ENCODE measurements around the gene ARHGAP26.

The ARHGAP26 gene

DNA sequence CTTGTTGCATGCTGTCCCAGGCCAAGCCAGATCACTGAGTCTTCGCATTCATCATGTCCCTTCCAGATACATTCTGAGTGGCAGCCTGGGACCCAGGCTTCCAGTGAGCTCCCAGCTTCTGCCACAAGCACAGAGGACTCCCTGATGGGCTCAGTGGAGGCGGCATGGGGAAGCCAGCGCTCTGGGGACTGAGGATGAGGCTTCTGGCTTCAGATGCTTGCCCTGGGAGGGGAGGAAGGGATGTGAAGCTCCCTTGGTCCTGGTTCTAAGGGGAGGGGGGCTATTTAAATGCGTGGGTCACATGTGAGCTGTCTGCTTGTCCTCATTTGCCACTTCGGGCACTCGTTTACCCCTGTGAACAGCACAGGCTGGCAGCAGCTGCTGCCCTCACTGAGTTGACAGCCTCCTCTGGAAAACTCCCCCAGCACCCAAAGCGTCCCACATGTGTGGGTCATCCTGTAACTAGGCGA, 459.3 kb downstream of the ARHGAP26 start:
- H3K9me3 ChIP-seq = no peaks in the 10 kb centered on the region
- DNase-seq (ENCODE audit: low spot score in 2 of 2) = no peak
- in situ Hi-C loops (cut with MboI; ENCODE audit: low sequenced_read_pairs) = no loop called here
- H3K27me3 ChIP-seq (ENCODE audit: low read depth) = no peaks in the 10 kb centered on the region
- H3K36me3 ChIP-seq (replicated peaks) = no peaks in the 10 kb centered on the region
- no peak overlapping the region for H3K4me3 ChIP-seq
- no peaks in the 10 kb centered on the region for H3K4me1 ChIP-seq

DNA sequence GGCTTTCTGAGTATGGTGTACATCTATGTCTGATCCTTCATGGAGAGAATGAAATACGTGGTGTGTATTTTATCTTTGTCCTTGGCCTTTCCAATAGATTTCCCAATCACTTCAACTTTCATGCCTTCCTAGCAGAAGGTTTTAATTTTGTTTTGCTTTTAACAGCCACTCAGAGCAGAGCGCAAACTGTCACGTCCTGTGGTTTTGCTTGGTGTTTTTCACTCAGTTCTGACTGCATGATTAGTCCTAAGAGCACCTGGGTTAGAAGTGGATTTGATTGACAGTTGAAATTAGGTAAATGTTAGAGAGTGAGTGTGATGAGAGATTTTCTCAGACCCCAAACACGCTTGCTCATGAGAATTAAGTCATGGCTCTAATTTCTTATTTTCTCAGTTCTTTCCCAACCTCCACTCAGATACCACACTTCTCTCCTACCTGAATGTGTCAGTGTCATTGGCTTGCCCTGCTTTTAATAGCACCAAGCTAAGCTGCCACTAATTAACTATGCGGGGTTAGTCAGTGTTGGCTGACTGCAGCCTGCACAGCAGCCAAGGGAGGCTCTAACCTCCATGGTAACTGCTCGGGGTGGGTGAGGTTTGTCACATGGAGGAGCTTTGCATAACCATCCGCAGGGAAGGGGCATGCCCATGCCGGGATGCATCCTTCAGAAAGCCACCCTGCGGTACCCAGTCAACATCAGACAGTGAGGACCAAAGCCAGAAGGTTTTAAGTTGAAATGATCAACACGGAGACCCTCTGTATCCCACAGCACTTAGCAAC, 459.9 kb downstream of the ARHGAP26 start:
- in situ Hi-C loops (cut with MboI; ENCODE audit: low sequenced_read_pairs) = no loop called here
- Histone ChIP-seq H3K27me3 (ENCODE audit: low read depth) (no peaks in the 10 kb centered on the region), H3K4me3 (no peak overlapping the region), H3K4me1 (no peaks in the 10 kb centered on the region), H3K9me3 (no peaks in the 10 kb centered on the region), H3K36me3 (replicated peaks) (no peaks in the 10 kb centered on the region)
- no peak for DNase-seq (ENCODE audit: low spot score in 2 of 2)

DNA sequence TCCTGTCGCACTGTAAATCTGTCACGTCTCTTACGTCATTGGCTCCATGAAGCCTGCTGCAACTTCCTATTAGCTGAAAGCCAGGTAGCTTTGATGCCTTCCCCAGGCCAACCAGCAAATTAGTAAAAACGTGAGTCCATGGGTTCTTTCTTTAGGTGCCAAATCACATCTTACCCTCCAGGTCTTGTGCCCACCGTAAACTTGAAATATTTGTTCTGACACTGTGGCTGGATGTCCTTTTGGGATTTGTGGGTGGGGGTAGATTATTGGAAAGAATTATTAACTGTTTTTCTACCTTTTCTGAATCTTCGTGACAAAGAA, 460.5 kb downstream of the ARHGAP26 start:
- H3K27me3 ChIP-seq (ENCODE audit: low read depth) = no peaks in the 10 kb centered on the region
- in situ Hi-C loops (cut with MboI; ENCODE audit: low sequenced_read_pairs) = no loop called here
- H3K4me1 ChIP-seq = no peaks in the 10 kb centered on the region
- no peaks in the 10 kb centered on the region for H3K9me3 ChIP-seq
- no peak for DNase-seq (ENCODE audit: low spot score in 2 of 2)
- no peaks in the 10 kb centered on the region for H3K36me3 ChIP-seq (replicated peaks)
- no peak overlapping the region for H3K4me3 ChIP-seq

GRCh38 chr5:143231416-143231815, 461.2 kb downstream of the ARHGAP26 start:
- Histone ChIP-seq H3K9me3 (no peaks in the 10 kb centered on the region), H3K4me1 (no peaks in the 10 kb centered on the region), H3K27me3 (ENCODE audit: low read depth) (no peaks in the 10 kb centered on the region), H3K36me3 (replicated peaks) (no peaks in the 10 kb centered on the region), H3K4me3 (no peak overlapping the region)
- DNase-seq (ENCODE audit: low spot score in 2 of 2) = no peak
- in situ Hi-C loops (cut with MboI; ENCODE audit: low sequenced_read_pairs) = no loop called here

DNA sequence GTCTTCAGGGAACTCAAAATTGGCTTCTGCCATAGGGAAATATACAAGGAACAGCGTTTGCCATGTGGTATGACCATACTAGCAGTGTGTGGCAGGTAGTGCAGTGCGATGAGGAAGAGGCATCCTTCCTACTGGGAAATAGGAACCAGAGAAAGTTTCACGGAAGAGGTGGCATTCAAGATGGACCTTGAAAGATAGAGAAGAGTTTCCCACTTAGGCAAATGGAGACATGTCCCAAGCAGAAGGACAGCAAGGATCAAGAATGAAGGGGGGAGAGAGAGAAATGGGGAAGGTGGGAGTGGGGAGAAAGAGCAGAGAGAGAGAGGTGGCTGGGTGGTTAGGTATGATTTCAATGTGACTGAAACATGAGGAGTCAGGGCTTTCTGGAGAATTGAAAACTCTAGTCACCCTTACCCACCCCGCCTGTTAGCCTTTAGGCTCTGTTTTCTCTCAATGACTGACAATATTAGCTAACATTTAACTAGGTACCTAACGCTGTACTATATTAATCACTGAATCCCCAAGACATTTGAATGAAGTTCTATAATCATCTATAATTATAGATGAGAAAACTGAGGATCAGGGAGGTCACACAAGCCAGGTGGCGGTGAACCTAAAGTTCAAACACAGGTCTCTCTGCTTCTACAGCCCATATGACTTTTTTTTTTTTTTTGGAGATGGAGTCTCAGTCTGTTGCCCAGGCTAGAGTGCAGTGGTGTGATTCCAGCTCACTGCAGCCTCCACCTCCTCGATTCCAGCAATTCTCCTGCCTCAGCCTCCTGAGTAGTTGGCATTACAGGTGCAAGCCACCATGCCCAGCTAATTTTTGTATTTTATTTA, 462.0 kb downstream of the ARHGAP26 start:
- Histone ChIP-seq H3K27me3 (ENCODE audit: low read depth) (no peaks in the 10 kb centered on the region), H3K9me3 (no peaks in the 10 kb centered on the region), H3K36me3 (replicated peaks) (no peaks in the 10 kb centered on the region), H3K4me3 (no peak overlapping the region), H3K4me1 (no peaks in the 10 kb centered on the region)
- in situ Hi-C loops (cut with MboI; ENCODE audit: low sequenced_read_pairs) = no loop called here
- no peak for DNase-seq (ENCODE audit: low spot score in 2 of 2)

- Histone ChIP-seq H3K27me3 (ENCODE audit: low read depth) (no peaks in the 10 kb centered on the region), H3K4me3 (no peak overlapping the region), H3K4me1 (no peaks in the 10 kb centered on the region), H3K9me3 (no peaks in the 10 kb centered on the region), H3K36me3 (replicated peaks) (no peaks in the 10 kb centered on the region)
- in situ Hi-C loops (cut with MboI; ENCODE audit: low sequenced_read_pairs) = no loop called here
- no peak for DNase-seq (ENCODE audit: low spot score in 2 of 2)
Measured at GRCh38 chr5:143233031-143233430, 462.9 kb downstream of the ARHGAP26 start.

GRCh38 chr5:143234162-143234842, 464.1 kb downstream of the ARHGAP26 start:
- Histone ChIP-seq H3K4me3 (no peak overlapping the region), H3K36me3 (replicated peaks) (no peaks in the 10 kb centered on the region), H3K9me3 (no peaks in the 10 kb centered on the region), H3K27me3 (ENCODE audit: low read depth) (no peaks in the 10 kb centered on the region), H3K4me1 (no peaks in the 10 kb centered on the region)
- in situ Hi-C loops (cut with MboI; ENCODE audit: low sequenced_read_pairs) = no loop called here
- DNase-seq (ENCODE audit: low spot score in 2 of 2) = no peak

GRCh38 chr5:143235423-143235822, 465.2 kb downstream of the ARHGAP26 start:
- DNase-seq (ENCODE audit: low spot score in 2 of 2) = no peak
- H3K4me1 ChIP-seq = no peaks in the 10 kb centered on the region
- no peak overlapping the region for H3K4me3 ChIP-seq
- no peaks in the 10 kb centered on the region for H3K36me3 ChIP-seq (replicated peaks)
- H3K27me3 ChIP-seq (ENCODE audit: low read depth) = no peaks in the 10 kb centered on the region
- in situ Hi-C loops (cut with MboI; ENCODE audit: low sequenced_read_pairs) = no loop called here
- no peaks in the 10 kb centered on the region for H3K9me3 ChIP-seq

DNA sequence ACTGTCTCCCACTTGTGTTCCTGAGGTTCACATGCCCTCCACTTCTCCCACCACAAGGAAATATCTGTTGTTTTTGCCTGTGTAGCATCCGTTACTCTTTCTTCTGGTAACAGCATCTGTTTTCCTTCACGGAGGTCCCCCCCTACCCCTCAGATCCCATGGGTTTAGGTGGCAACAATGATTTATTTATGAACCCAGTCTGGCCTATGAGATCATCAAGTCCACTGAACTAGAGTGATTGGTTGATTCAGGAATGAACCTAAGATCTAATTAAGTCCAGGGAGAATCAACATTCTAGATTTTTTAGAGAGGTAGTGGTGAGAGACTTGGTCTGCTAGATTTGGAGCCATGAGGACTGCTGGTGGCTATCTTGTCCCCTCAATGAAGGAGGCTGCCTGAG, 466.5 kb downstream of the ARHGAP26 start:
- Histone ChIP-seq H3K4me3 (no peak overlapping the region), H3K36me3 (replicated peaks) (no peaks in the 10 kb centered on the region), H3K4me1 (no peaks in the 10 kb centered on the region), H3K9me3 (no peaks in the 10 kb centered on the region), H3K27me3 (ENCODE audit: low read depth) (no peaks in the 10 kb centered on the region)
- in situ Hi-C loops (cut with MboI; ENCODE audit: low sequenced_read_pairs) = no loop called here
- DNase-seq (ENCODE audit: low spot score in 2 of 2) = no peak

GRCh38 chr5:143237664-143238063, 467.5 kb downstream of the ARHGAP26 start:
- Histone ChIP-seq H3K27me3 (ENCODE audit: low read depth) (no peaks in the 10 kb centered on the region), H3K4me3 (no peak overlapping the region), H3K4me1 (no peaks in the 10 kb centered on the region), H3K9me3 (no peaks in the 10 kb centered on the region), H3K36me3 (replicated peaks) (no peaks in the 10 kb centered on the region)
- no peak for DNase-seq (ENCODE audit: low spot score in 2 of 2)
- in situ Hi-C loops (cut with MboI; ENCODE audit: low sequenced_read_pairs) = no loop called here

- Histone ChIP-seq H3K9me3 (no peaks in the 10 kb centered on the region), H3K4me1 (no peaks in the 10 kb centered on the region), H3K4me3 (no peak overlapping the region), H3K27me3 (ENCODE audit: low read depth) (no peaks in the 10 kb centered on the region), H3K36me3 (replicated peaks) (no peaks in the 10 kb centered on the region)
- no peak for DNase-seq (ENCODE audit: low spot score in 2 of 2)
- in situ Hi-C loops (cut with MboI; ENCODE audit: low sequenced_read_pairs) = no loop called here
Measured at GRCh38 chr5:143238620-143239019, 468.4 kb downstream of the ARHGAP26 start.

- Histone ChIP-seq H3K27me3 (ENCODE audit: low read depth) (no peaks in the 10 kb centered on the region), H3K4me1 (no peaks in the 10 kb centered on the region), H3K4me3 (no peak overlapping the region), H3K36me3 (replicated peaks) (no peaks in the 10 kb centered on the region), H3K9me3 (no peaks in the 10 kb centered on the region)
- in situ Hi-C loops (cut with MboI; ENCODE audit: low sequenced_read_pairs) = no loop called here
- no peak for DNase-seq (ENCODE audit: low spot score in 2 of 2)
Measured at GRCh38 chr5:143239882-143240518, 469.8 kb downstream of the ARHGAP26 start.

- H3K9me3 ChIP-seq = no peaks in the 10 kb centered on the region
- H3K4me3 ChIP-seq = no peak overlapping the region
- no peaks in the 10 kb centered on the region for H3K36me3 ChIP-seq (replicated peaks)
- no peaks in the 10 kb centered on the region for H3K27me3 ChIP-seq (ENCODE audit: low read depth)
- H3K4me1 ChIP-seq = no peaks in the 10 kb centered on the region
- in situ Hi-C loops (cut with MboI; ENCODE audit: low sequenced_read_pairs) = no loop called here
- DNase-seq (ENCODE audit: low spot score in 2 of 2) = no peak
Measured at GRCh38 chr5:143241892-143242291, 471.7 kb downstream of the ARHGAP26 start.
